Liver (tissue), 9 donors: ENCODE results near the gene CCR7. TPM values are rescaled to one million over a fixed set of nuclear protein-coding genes. Genes with fewer than 3 reads are reported as not detected.

Experiments
- DNase-seq: peaks from one replicate; pipeline ENCODE4 v3.0.0-alpha.2; 2017; ENCODE audit warnings: low spot score
- H3K27ac ChIP-seq, 2 donors: one replicate each; pipeline ENCODE4 v1.7.0; 2013; ENCODE audit warnings: inconsistent platforms in 2 of 2, low read length in 2 of 2, control low read depth in 1 of 2, low read depth in 1 of 2, mild to moderate bottlenecking in 1 of 2
- H3K27me3 ChIP-seq, 4 donors: one replicate each; pipeline versions ENCODE4 v1.6.1 to v1.7.0; 2013; ENCODE audit warnings: low read length in 3 of 4, inconsistent platforms in 1 of 4, mild to moderate bottlenecking in 1 of 4, moderate library complexity in 1 of 4; ENCODE audit not compliant: control insufficient read depth in 4 of 4, insufficient read depth in 4 of 4
- H3K36me3 ChIP-seq, 4 donors: one replicate each; pipeline versions ENCODE4 v1.6.1 to v1.7.0; 2013; ENCODE audit warnings: low read length in 3 of 4, mild to moderate bottlenecking in 3 of 4, low read depth in 1 of 4, moderate library complexity in 1 of 4; ENCODE audit not compliant: control insufficient read depth in 4 of 4, insufficient read depth in 3 of 4
- H3K4me1 ChIP-seq, 4 donors: one replicate each; pipeline versions ENCODE4 v1.6.1 to v1.7.0; 2013; ENCODE audit warnings: low read length in 3 of 4, mild to moderate bottlenecking in 3 of 4, moderate library complexity in 1 of 4; ENCODE audit not compliant: control insufficient read depth in 4 of 4, insufficient read depth in 4 of 4
- H3K4me3 ChIP-seq, 3 donors: one replicate each; pipeline versions ENCODE4 v1.6.1 to v1.7.0; 2013; ENCODE audit warnings: low read length in 3 of 3, control low read depth in 1 of 3, low read depth in 1 of 3, mild to moderate bottlenecking in 1 of 3
- H3K9ac ChIP-seq, 2 donors: one replicate each; pipeline ENCODE4 v1.7.0; 2013; ENCODE audit warnings: low read length in 2 of 2, mild to moderate bottlenecking in 2 of 2, moderate library complexity in 2 of 2, control low read depth in 1 of 2, low read depth in 1 of 2
- H3K9me3 ChIP-seq, 4 donors: one replicate each; pipeline versions ENCODE4 v1.6.1 to v1.7.0; 2013; ENCODE audit warnings: low read length in 3 of 4; ENCODE audit not compliant: control insufficient read depth in 4 of 4
- EGR1 ChIP-seq, 2 donors: IDR thresholded peaks; 2 replicates each; pipeline ENCODE4 v1.6.1; 2016 to 2018; ENCODE audit warnings: antibody characterized with exemption in 2 of 2, low read depth in 2 of 2
- HNF4A ChIP-seq, 2 donors: conservative IDR thresholded peaks; 2 replicates each; pipeline ENCODE4 v1.6.1; 2016; ENCODE audit warnings: antibody characterized with exemption in 2 of 2, mild to moderate bottlenecking in 2 of 2
- JUND ChIP-seq, 2 donors: IDR thresholded peaks; 2 replicates each; pipeline ENCODE4 v1.6.1; 2016; ENCODE audit warnings: antibody characterized with exemption in 2 of 2
- NR2F2 ChIP-seq: IDR thresholded peaks from 2 replicates; pipeline ENCODE4 v1.6.1; 2016; ENCODE audit warnings: antibody characterized with exemption
- RAD21 ChIP-seq, 2 donors: IDR thresholded peaks; 2 replicates each; pipeline ENCODE4 v1.6.1; 2016; ENCODE audit warnings: antibody characterized with exemption in 2 of 2, mild to moderate bottlenecking in 2 of 2
- RXRA ChIP-seq, 2 donors: IDR thresholded peaks; 2 replicates each; pipeline ENCODE4 v1.6.1; 2017 to 2018; ENCODE audit warnings: antibody characterized with exemption in 2 of 2, mild to moderate bottlenecking in 1 of 2
- SP1 ChIP-seq: IDR thresholded peaks from 2 replicates; pipeline ENCODE4 v1.6.1; 2018; ENCODE audit warnings: antibody characterized with exemption, mild to moderate bottlenecking
- TAF1 ChIP-seq: conservative IDR thresholded peaks from 2 replicates; pipeline ENCODE4 v1.6.1; 2016; ENCODE audit warnings: antibody characterized with exemption, mild to moderate bottlenecking
- WGBS: extraction: QIAGEN DNeasy Blood & Tissue Kit; methylation state at CpG from one replicate; pipeline ENCODE4 v1.1.7; 2013; 5-methylcytosine and 5-hydroxymethylcytosine counted together
- polyA plus RNA-seq, 2 donors: library from polyadenylated mRNA; stranded (reverse) in 1 of 2; unstranded in 1 of 2; fragments of 200-250 nt in 1 of 2; fragments of >200 nt in 1 of 2; fragmentation: Nextera tagmentation in 1 of 2; extraction: Ambion mirVana in 1 of 2; gene quantifications; one replicate each; pipeline versions ENCODE4 v1.2.1 to v1.2.3, GENCODE V29; 2013 to 2015
- total RNA-seq, 2 donors: library from RNA; depleted of rRNA; stranded (reverse); fragments of >200 nt; gene quantifications; one replicate each; pipeline ENCODE4 v1.2.3, GENCODE V29; 2014
- TF ChIP-seq, protein P1 (sequence below): fragments of 150-350 bp; IDR thresholded peaks from 2 replicates; pipeline ENCODE4 v1.5.1; 2017; ENCODE audit warnings: improper control_type of control experiment, low read depth, low read length; ENCODE audit not compliant: missing input control
- TF ChIP-seq, protein P2 (sequence below): IDR thresholded peaks from 2 replicates; pipeline ENCODE4 v1.6.1; 2016; ENCODE audit warnings: antibody characterized with exemption
- TF ChIP-seq, protein P3 (sequence below): IDR thresholded peaks from 2 replicates; pipeline ENCODE4 v1.6.1; 2016; ENCODE audit warnings: antibody characterized with exemption, mild to moderate bottlenecking
- donor health status: healthy.
- donor health status: healthy.
- donor health status: healthy.
- donor health status: healthy.
- donor health status: healthy.

CCR7 gene
- total and polyA plus RNA-seq, 4 donors, result 0.08 to 0.89 (median 0.28) TPM

DNA sequence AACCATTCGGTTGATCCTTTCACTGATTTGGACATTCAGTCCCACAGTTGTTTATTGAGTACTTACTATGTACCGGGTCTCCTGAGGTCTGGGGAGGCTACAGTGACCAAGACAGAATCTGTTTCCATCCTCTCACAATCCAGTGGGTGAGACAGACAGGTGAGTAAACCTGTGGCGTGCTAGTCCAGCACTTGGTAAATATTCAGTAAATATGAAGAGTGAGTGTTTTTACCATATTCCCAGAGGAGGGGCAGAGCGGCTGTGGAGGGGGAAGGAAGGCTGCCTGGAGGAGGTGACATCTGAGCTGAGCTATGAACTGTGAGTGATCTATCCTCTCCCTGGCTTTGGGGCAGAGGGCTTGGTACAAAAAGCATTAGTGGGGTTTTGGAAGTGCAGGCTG, 31.4 kb downstream of the CCR7 start:
- no peaks in the 10 kb centered on the region for H3K27me3 ChIP-seq
- TF ChIP-seq, protein P1, sequence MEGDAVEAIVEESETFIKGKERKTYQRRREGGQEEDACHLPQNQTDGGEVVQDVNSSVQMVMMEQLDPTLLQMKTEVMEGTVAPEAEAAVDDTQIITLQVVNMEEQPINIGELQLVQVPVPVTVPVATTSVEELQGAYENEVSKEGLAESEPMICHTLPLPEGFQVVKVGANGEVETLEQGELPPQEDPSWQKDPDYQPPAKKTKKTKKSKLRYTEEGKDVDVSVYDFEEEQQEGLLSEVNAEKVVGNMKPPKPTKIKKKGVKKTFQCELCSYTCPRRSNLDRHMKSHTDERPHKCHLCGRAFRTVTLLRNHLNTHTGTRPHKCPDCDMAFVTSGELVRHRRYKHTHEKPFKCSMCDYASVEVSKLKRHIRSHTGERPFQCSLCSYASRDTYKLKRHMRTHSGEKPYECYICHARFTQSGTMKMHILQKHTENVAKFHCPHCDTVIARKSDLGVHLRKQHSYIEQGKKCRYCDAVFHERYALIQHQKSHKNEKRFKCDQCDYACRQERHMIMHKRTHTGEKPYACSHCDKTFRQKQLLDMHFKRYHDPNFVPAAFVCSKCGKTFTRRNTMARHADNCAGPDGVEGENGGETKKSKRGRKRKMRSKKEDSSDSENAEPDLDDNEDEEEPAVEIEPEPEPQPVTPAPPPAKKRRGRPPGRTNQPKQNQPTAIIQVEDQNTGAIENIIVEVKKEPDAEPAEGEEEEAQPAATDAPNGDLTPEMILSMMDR, result no peak
- TF ChIP-seq, protein P2, sequence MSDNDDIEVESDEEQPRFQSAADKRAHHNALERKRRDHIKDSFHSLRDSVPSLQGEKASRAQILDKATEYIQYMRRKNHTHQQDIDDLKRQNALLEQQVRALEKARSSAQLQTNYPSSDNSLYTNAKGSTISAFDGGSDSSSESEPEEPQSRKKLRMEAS, result no peak
- no peak for DNase-seq
- H3K36me3 ChIP-seq, result no peaks in the 10 kb centered on the region
- H3K9me3 ChIP-seq, result no peaks in the 10 kb centered on the region
- peaks cover 2 to 29% (median 17%) of the 10 kb centered on the region in 4 donors for H3K4me1 ChIP-seq
- H3K4me3 ChIP-seq, result no peak overlapping the region
- no peak overlapping the region for H3K27ac ChIP-seq
- WGBS, result 64% methylated on average over 4 of the region's 4 CpGs
- peak overlapping the region in 1 of 2 donors; percentile 32 for H3K9ac ChIP-seq

- no peaks in the 10 kb centered on the region for H3K27me3 ChIP-seq
- no peak overlapping the region for H3K4me3 ChIP-seq
- H3K36me3 ChIP-seq, result no peaks in the 10 kb centered on the region
- WGBS, result 41% methylated on average over 6 of the region's 6 CpGs
- peaks cover 2 to 18% (median 9%) of the 10 kb centered on the region in 4 donors for H3K4me1 ChIP-seq
- no peak overlapping the region for H3K9ac ChIP-seq
- H3K27ac ChIP-seq, result no peak overlapping the region
- H3K9me3 ChIP-seq, result no peaks in the 10 kb centered on the region
- DNase-seq, result no peak
- TF ChIP-seq SP1 (peak; percentile 36), NR2F2 (peak; percentile 94), JUND (IDR thresholded peaks at IDR 0.05) (no peak), RXRA (IDR thresholded peaks at IDR 0.05) (peak in 1 of 2 donors; percentile 24)
Measured at GRCh38 chr17:40532520-40533253, 32.6 kb downstream of the CCR7 start.

DNA sequence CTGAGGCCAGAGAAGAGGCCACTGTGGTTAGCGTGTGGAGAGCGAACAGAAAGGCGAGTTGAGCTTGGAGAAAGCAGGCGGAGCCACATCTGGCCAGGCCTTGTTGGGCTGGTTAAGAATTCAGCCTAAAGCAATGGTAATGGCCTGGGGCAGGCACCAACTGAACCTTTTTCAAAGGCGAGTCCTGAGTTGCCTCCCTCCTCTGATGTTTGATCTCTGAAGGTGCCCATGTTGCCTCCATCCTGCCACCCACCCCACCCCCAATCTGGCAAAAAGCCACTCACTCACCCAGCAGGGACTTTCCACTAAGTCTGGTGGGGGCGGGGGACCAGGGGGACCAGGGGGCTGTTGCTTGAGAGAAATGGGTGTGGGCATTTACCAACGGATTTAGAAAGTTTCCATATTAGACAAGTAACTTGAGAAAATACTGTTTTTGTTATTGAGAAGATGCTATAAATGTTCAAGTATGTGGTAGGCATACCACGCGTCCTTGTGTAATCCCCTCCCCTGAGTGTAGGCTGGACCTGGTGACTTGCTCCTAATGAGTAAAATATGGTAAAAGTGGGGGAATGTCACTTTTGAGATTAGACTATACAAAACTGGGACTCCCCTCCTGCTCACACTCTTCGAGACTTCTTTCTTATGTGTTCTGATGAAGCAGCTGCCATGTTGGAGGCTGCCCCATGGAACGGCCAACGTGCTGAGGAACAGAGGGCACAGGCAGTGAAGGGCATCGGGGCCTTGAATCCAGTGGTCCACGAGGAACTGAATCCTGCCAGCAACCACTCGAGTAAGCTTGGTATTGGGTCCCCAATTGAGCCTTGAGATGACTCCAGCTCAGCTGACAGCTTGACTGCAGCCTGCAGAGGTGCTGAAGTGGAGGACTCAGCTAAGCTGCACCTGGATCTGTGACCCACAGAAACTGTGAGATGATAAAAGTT, 34.0 kb downstream of the CCR7 start:
- Histone ChIP-seq H3K27ac (no peak overlapping the region), H3K4me1 (peaks cover 0 to 11% (median 8%) of the 10 kb centered on the region in 4 donors)

More for the DNA sequence above, 34.0 kb downstream of the CCR7 start:
- TF ChIP-seq, protein P2, result no peak
- TF ChIP-seq RAD21 (IDR thresholded peaks at IDR 0.05) (no peak), TAF1 (no peak), EGR1 (IDR thresholded peaks at IDR 0.05; ENCODE audit: low read depth in 2 of 2) (no peak), SP1 (no peak), NR2F2 (no peak), JUND (IDR thresholded peaks at IDR 0.05) (no peak), HNF4A (conservative IDR thresholded peaks at IDR 0.05) (no peak)
- TF ChIP-seq, protein P3, sequence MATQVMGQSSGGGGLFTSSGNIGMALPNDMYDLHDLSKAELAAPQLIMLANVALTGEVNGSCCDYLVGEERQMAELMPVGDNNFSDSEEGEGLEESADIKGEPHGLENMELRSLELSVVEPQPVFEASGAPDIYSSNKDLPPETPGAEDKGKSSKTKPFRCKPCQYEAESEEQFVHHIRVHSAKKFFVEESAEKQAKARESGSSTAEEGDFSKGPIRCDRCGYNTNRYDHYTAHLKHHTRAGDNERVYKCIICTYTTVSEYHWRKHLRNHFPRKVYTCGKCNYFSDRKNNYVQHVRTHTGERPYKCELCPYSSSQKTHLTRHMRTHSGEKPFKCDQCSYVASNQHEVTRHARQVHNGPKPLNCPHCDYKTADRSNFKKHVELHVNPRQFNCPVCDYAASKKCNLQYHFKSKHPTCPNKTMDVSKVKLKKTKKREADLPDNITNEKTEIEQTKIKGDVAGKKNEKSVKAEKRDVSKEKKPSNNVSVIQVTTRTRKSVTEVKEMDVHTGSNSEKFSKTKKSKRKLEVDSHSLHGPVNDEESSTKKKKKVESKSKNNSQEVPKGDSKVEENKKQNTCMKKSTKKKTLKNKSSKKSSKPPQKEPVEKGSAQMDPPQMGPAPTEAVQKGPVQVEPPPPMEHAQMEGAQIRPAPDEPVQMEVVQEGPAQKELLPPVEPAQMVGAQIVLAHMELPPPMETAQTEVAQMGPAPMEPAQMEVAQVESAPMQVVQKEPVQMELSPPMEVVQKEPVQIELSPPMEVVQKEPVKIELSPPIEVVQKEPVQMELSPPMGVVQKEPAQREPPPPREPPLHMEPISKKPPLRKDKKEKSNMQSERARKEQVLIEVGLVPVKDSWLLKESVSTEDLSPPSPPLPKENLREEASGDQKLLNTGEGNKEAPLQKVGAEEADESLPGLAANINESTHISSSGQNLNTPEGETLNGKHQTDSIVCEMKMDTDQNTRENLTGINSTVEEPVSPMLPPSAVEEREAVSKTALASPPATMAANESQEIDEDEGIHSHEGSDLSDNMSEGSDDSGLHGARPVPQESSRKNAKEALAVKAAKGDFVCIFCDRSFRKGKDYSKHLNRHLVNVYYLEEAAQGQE, result no peak
- TF ChIP-seq, protein P1, result no peak
- WGBS, result 92% methylated on average over 15 of the region's 15 CpGs
- no peak overlapping the region for H3K4me3 ChIP-seq
- no peak overlapping the region for H3K9ac ChIP-seq
- H3K27me3 ChIP-seq, result no peaks in the 10 kb centered on the region
- H3K9me3 ChIP-seq, result no peaks in the 10 kb centered on the region
- H3K36me3 ChIP-seq, result no peaks in the 10 kb centered on the region
- no peak for DNase-seq
